DMS 273 treated with DMSO at 0.1 percent for 48 hours (cell line): ENCODE results near the gene KRT1.
"Not testable (repeated sequence)": the region's sequence is repeated elsewhere in the genome, so short reads cannot be mapped to it uniquely, and the experiment has no call there.

Source experiments
- DNase-seq: peaks from one replicate; lab custom pipeline; 2025; lab: John Stamatoyannopoulos, UW

KRT1 gene

DNA sequence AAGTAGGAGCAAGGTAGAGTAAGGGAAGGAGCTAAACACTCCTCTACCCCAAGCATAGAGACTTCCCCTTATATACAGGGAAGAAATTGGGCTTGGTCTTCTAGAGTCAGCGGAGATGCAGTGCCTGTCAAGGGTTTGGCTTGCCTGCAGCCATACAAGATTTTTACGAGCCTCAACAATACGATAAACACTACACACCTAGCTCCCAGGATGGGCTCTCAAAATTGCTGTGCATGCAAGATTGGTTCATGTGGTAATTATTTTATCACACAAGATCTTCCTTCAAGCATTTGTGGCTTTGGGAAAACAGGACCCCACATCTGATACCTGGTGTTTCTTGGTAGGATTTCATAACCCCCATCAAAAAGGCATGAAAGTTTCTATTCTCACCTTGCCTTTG lies at the start of gene KRT1:
Gene KRT1 (minus strand): TSS at position 45 of the 400 bp plus-strand sequence. CDS start 59 bp downstream, outside the sequence.
- DNase-seq = no peak

- DNase-seq = no peak
Observed at GRCh38 chr12:52729147-52729546, 48.9 kb upstream of the KRT1 start.

GRCh38 chr12:52728374-52728773 lies 48.2 kb upstream of the KRT1 start:
- DNase-seq = no peak

GRCh38 chr12:52727037-52727436 lies 46.8 kb upstream of the KRT1 start:
- no peak for DNase-seq

DNA sequence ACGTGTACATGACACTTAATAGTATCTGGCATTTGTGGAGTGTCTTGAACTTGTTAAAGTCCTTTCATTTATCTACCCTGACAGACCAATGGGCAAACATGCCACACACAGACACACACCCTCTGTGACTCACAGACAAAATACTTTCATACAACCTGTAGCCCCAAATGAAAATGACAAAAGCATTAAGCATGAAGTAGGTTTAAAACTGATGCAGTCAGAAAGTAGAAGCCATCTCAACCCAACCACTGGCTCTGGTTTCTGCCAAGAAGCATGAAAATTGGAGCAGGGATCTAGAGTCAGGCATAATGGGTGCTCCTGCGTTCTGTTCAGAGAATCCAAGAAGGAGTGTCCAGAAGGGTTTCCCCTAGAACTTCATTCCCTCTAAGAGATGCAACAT lies 46.2 kb upstream of the KRT1 start:
- DNase-seq = no peak

- no peak for DNase-seq
Observed at GRCh38 chr12:52724384-52724783, 44.2 kb upstream of the KRT1 start.

- no peak for DNase-seq
Observed at GRCh38 chr12:52722680-52723079, 42.5 kb upstream of the KRT1 start.

- DNase-seq = no peak
Observed at GRCh38 chr12:52721838-52722470, 41.7 kb upstream of the KRT1 start.

- no peak for DNase-seq
Observed at GRCh38 chr12:52720365-52720886, 40.2 kb upstream of the KRT1 start.

GRCh38 chr12:52716061-52716460 lies 35.9 kb upstream of the KRT1 start:
- no peak for DNase-seq

GRCh38 chr12:52715416-52715815 lies 35.2 kb upstream of the KRT1 start:
- DNase-seq = no peak

GRCh38 chr12:52714887-52715281 lies 34.7 kb upstream of the KRT1 start:
- no peak for DNase-seq

GRCh38 chr12:52713960-52714886 lies 34.0 kb upstream of the KRT1 start:
- DNase-seq = no peak

GRCh38 chr12:52712122-52712521 lies 31.9 kb upstream of the KRT1 start:
- DNase-seq = not testable (repeated sequence)

- no peak for DNase-seq
Observed at GRCh38 chr12:52710730-52711129, 30.5 kb upstream of the KRT1 start.

- DNase-seq = no peak
Observed at GRCh38 chr12:52708010-52708409, 27.8 kb upstream of the KRT1 start.

- DNase-seq = no peak
Observed at GRCh38 chr12:52704464-52704863, 24.3 kb upstream of the KRT1 start.

- no peak for DNase-seq
Observed at GRCh38 chr12:52703878-52704277, 23.7 kb upstream of the KRT1 start.

DNA sequence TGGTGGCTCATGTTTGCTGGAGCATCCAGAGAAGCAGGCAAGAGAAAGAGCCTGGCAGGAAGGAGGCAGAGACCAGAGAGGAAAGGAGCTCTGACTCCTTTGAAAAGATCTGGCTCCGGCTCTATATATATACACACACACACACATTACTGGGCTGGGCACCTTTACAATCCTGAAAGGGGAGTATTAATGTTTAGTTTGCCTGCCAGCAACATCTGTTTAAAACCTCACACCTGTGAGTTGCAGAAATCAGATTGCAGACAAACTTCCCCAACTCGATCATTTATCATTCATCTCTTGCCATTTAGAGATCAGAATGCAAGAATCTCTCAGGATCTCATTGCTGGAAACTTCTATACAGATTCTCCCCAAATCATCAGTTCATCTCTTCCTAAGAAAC lies 23.2 kb upstream of the KRT1 start, which contains the start of gene KRT77:
Gene KRT77 (minus strand): TSS at position 101 of the 400 bp plus-strand sequence. CDS start 90 bp downstream, at position 11.
- no peak for DNase-seq

GRCh38 chr12:52702338-52702737 lies 22.1 kb upstream of the KRT1 start:
- DNase-seq = no peak

GRCh38 chr12:52701281-52701680 lies 21.1 kb upstream of the KRT1 start:
- DNase-seq = no peak

GRCh38 chr12:52699960-52700359 lies 19.8 kb upstream of the KRT1 start:
- no peak for DNase-seq

- DNase-seq = no peak
Observed at GRCh38 chr12:52699373-52699772, 19.2 kb upstream of the KRT1 start.
